A673 (cell line): ENCODE measurements around the gene IL17REL.

Experiments used
- EZH2 ChIP-seq: fragments of 200-600 bp; sonication (generic); IDR thresholded peaks from 2 replicates; pipeline ENCODE4 v1.6.1; 2017; ENCODE audit warnings: borderline replicate concordance, low read depth, mild to moderate bottlenecking, mixed read lengths, antibody characterized with exemption, low read length; ENCODE audit not compliant: poor library complexity, severe bottlenecking
- TF ChIP-seq, protein P1 (sequence below): fragments of 300-800, 200-600 bp; sonication (generic); conservative IDR thresholded peaks from 2 replicates; pipeline ENCODE4 v1.5.1; 2017; ENCODE audit warnings: low read depth, mild to moderate bottlenecking, antibody characterized with exemption, low read length, moderate library complexity, mixed read lengths

DNA sequence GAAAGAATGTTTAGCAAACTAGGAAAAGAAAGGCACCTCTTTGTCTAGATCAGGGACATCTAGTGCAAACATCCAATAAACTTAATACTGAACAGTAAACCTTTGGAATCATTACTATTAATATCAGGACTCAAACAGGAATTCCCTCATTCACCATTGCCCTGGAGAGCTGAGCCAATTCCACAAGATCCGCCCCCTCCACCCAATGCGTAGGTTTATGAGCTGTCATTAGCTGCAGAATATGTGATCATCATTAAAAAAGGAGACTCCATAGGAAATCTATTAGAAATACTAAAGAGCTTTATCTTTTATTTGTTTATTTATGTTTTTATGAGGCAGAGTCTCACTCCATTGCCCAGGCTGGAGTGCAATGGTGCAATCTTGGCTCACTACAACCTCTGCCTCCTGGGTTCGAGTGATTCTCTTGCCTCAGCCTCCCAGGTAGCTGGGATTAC is 5.5 kb downstream of the IL17REL start:
- TF ChIP-seq, protein P1, sequence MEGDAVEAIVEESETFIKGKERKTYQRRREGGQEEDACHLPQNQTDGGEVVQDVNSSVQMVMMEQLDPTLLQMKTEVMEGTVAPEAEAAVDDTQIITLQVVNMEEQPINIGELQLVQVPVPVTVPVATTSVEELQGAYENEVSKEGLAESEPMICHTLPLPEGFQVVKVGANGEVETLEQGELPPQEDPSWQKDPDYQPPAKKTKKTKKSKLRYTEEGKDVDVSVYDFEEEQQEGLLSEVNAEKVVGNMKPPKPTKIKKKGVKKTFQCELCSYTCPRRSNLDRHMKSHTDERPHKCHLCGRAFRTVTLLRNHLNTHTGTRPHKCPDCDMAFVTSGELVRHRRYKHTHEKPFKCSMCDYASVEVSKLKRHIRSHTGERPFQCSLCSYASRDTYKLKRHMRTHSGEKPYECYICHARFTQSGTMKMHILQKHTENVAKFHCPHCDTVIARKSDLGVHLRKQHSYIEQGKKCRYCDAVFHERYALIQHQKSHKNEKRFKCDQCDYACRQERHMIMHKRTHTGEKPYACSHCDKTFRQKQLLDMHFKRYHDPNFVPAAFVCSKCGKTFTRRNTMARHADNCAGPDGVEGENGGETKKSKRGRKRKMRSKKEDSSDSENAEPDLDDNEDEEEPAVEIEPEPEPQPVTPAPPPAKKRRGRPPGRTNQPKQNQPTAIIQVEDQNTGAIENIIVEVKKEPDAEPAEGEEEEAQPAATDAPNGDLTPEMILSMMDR: no peak
- no peak for TF ChIP-seq EZH2
